OCI-M2 (cell line): ENCODE data around the gene SYMPK.
"Not testable (repeated sequence)": the region's sequence is repeated elsewhere in the genome, so short reads cannot be mapped to it uniquely, and the experiment has no call there.

Source experiments
- DNase-seq: peaks from one replicate; lab custom pipeline; 2025; ENCODE audit not compliant: unreplicated experiment; lab: John Stamatoyannopoulos, UW

Gene SYMPK

GRCh38 chr19:45862564-45863334 is at the start of gene SYMPK:
Gene SYMPK, minus strand, starts transcription at chr19:45863147. Its CDS starts 8,652 bp downstream, at chr19:45854495.
- DNase-seq, result peak; percentile 68

GRCh38 chr19:45911291-45911690 is 48.3 kb upstream of the SYMPK start:
- no peak for DNase-seq

GRCh38 chr19:45908956-45909355 is 46.0 kb upstream of the SYMPK start:
- DNase-seq, result no peak

- no peak for DNase-seq
These were observed 43.3 kb upstream of the SYMPK start for GRCh38 chr19:45906221-45906620.

- DNase-seq, result no peak
These were observed 42.1 kb upstream of the SYMPK start for GRCh38 chr19:45905011-45905410.

- DNase-seq, result peak; percentile 94
These were observed 40.0 kb upstream of the SYMPK start for GRCh38 chr19:45902651-45903625.

GRCh38 chr19:45901912-45902650 is 39.1 kb upstream of the SYMPK start, which contains the start of gene MYPOP:
Gene MYPOP, minus strand, starts transcription at chr19:45902613. Its CDS starts 840 bp downstream, at chr19:45901773.
- no peak for DNase-seq

GRCh38 chr19:45901432-45901911 is 38.5 kb upstream of the SYMPK start:
- DNase-seq, result no peak

- no peak for DNase-seq
These were observed 37.9 kb upstream of the SYMPK start for GRCh38 chr19:45900738-45901431.

GRCh38 chr19:45899919-45900589 is 37.1 kb upstream of the SYMPK start:
- no peak for DNase-seq

- DNase-seq, result no peak
These were observed 36.3 kb upstream of the SYMPK start for GRCh38 chr19:45899253-45899652.

GRCh38 chr19:45897261-45897812 is 34.4 kb upstream of the SYMPK start:
- DNase-seq, result no peak

- DNase-seq, result not testable (repeated sequence)
These were observed 33.1 kb upstream of the SYMPK start for GRCh38 chr19:45895983-45896599.

- no peak for DNase-seq
These were observed 32.6 kb upstream of the SYMPK start for GRCh38 chr19:45895519-45895972.

GRCh38 chr19:45890877-45891276 is 27.9 kb upstream of the SYMPK start:
- no peak for DNase-seq

GRCh38 chr19:45889210-45889885 is 26.4 kb upstream of the SYMPK start:
- peak; percentile 44 for DNase-seq

GRCh38 chr19:45887200-45887710 is 24.3 kb upstream of the SYMPK start:
- DNase-seq, result no peak
